Activated naive CD4-positive, alpha-beta T cell treated with anti-CD3 and anti-CD28 coated beads for 36 hours (primary cell): ENCODE measurements around the gene BET1L. TPM values are rescaled to one million over a fixed set of nuclear protein-coding genes. Genes with fewer than 3 reads are reported as not detected.
"Not testable (repeated sequence)": the region's sequence is repeated elsewhere in the genome, so short reads cannot be mapped to it uniquely, and the experiment has no call there.

Experiments used
- CTCF ChIA-PET: fragments of 350-600 bp; sonication (Branson Sonifier 250); formaldehyde crosslinking; loops from one replicate; lab custom pipeline; 2021; ENCODE audit warnings: antibody characterized with exemption; lab: Charles Lee
- DNase-seq: peaks from one replicate; pipeline ENCODE4 v3.0.0-alpha.2; 2020
- H3K27ac Mint-ChIP-seq: one replicate; pipeline ENCODE4 v1.8.0; 2021; ENCODE audit warnings: mild to moderate bottlenecking, mixed read lengths
- H3K27me3 Mint-ChIP-seq: one replicate; pipeline ENCODE4 v1.8.0; 2021; ENCODE audit warnings: low read depth, mixed read lengths
- H3K36me3 Mint-ChIP-seq: one replicate; pipeline ENCODE4 v1.8.0; 2021; ENCODE audit warnings: low read depth, mixed read lengths
- H3K4me1 Mint-ChIP-seq: one replicate; pipeline ENCODE4 v1.8.0; 2021; ENCODE audit warnings: low read depth, mixed read lengths
- H3K4me3 Mint-ChIP-seq: one replicate; pipeline ENCODE4 v1.8.0; 2021; ENCODE audit warnings: mild to moderate bottlenecking, moderate library complexity, mixed read lengths
- H3K9me3 Mint-ChIP-seq: one replicate; pipeline ENCODE4 v1.8.0; 2021; ENCODE audit warnings: mixed read lengths
- intact Hi-C: fragments of 100-400 bp; cut with micrococcal nuclease; formaldehyde crosslinking; loops from one replicate; pipeline ENCODE4 v1.15.1; 2023
- total RNA-seq, 2 experiments: library from RNA; stranded (reverse); gene quantifications; one replicate each; pipeline ENCODE4 v1.2.3, GENCODE V29; 2021

The BET1L gene
- total RNA-seq, 2 experiments from 2014 or later = 50.4 to 51.6 TPM

DNA sequence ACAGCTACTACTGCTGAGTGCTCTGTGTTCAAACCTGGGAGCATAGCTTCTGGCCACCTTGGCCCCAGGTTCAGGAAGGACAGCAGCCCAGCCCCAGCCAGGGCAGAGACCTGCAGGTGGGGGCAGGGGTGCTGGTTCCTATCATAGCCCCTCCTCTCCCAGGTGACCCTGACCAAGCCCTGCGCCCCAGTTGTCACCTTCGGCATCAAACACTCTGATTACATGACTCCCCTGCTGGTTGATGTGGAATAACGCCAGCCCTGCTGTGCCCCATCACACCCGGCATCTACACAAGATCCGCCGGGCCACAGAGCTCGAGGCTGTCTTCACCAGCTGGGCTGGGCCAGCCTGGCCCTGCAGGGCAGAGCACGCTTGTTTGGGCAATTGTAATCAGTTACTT is 7.4 kb downstream of the BET1L start:
- DNase-seq = peak; percentile 5
- Mint-ChIP-seq H3K27ac (no peak overlapping the region), H3K9me3 (no peaks in the 10 kb centered on the region), H3K27me3 (no peaks in the 10 kb centered on the region), H3K4me1 (peaks cover 41% of the 10 kb centered on the region), H3K4me3 (no peak overlapping the region), H3K36me3 (peaks cover 14% of the 10 kb centered on the region)
- CTCF ChIA-PET = no interaction called here
- intact Hi-C loops = loop anchor here (10.0 kb wide), 1 partner anchor 525 kb away; no protein-coding TSS in a partner anchor

DNA sequence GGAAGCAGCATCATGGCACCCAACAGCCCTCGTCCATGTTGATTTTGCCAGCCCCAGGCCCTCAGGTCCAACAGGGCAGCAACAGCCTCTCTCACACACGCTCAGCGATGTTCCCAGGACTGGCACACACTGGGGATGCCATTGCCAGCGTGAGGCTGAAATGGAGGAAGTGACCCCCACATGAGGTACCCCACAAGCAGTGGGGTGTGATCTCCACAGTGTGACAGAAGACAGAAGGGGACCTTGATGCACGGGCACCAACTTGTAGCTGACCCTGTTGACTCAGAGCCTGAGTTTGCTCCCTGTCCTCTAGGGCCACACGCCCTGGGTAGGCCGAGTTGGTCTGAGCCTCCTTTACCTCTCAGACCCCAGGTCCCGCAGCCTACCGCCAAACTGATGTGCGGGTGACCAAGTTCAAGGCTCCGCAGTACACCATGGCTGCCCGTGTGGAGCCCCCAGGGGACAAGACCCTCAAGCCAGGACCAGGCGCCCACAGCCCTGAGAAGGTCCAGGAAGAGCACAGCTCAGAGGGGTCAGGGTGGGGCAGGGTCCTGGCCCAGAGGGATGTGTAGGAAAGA is 8.1 kb downstream of the BET1L start:
- DNase-seq = no peak
- H3K27me3 Mint-ChIP-seq = no peaks in the 10 kb centered on the region
- intact Hi-C loops = no loop called here
- no peak overlapping the region for H3K27ac Mint-ChIP-seq
- H3K36me3 Mint-ChIP-seq = peaks cover 9% of the 10 kb centered on the region
- CTCF ChIA-PET = no interaction called here
- no peaks in the 10 kb centered on the region for H3K9me3 Mint-ChIP-seq
- H3K4me3 Mint-ChIP-seq = no peak overlapping the region
- peaks cover 35% of the 10 kb centered on the region for H3K4me1 Mint-ChIP-seq

DNA sequence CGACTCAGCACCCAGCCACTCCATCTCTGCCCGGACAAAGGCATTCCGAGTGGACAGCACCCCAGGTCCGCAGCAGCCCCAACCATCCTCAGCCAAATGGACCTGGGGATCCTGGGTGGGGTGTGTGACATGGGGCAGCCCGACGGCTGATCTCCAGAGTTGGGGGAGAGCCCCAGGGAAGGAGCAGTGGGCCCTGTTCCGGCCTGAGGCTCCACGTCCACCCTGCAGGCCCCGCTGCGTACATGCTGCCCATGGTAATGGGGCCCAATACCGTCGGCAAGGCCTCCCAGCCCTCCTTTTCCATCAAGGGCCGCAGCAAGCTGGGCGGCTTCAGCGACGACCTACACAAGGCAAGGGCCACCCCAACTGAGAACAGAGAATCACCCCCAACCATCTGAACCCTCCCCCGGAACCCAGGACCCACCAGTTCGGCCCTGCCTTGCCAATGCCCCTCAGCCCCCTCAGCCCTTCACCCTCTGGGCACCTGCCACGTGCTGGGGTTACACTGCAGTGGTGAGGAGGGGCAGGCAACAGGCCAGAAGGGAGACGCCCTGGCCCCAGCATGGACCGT is 8.9 kb downstream of the BET1L start:
- Mint-ChIP-seq H3K27me3 (no peaks in the 10 kb centered on the region), H3K36me3 (peaks cover 6% of the 10 kb centered on the region), H3K27ac (no peak overlapping the region), H3K4me3 (no peak overlapping the region), H3K9me3 (no peaks in the 10 kb centered on the region), H3K4me1 (peaks cover 28% of the 10 kb centered on the region)
- no peak for DNase-seq
- intact Hi-C loops = no loop called here
- CTCF ChIA-PET = no interaction called here

DNA sequence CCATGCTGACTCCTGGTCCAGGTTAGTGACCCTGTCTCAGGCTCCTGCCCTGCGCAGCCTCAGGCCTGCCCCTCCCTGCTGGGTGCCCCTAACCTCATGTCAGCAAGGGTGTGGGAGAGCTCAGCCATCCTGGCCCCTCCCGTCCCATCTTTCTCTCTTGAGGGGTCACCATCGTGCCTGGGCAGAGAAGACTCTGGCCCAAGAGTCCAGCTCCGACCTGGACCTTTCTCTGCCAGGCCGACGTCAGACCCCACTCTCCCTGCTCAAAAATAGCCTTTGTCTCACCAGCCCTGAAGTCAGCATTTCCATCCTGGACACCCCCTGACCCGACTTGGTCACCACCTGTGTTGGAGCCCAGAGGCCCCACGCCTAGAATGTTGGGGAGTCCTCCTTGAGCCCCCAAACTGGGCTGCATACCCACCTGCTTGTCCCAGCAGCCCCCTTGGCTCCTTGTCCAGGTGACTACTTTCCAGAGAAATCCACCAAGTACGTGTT is 9.4 kb downstream of the BET1L start:
- H3K27ac Mint-ChIP-seq = no peak overlapping the region
- CTCF ChIA-PET = no interaction called here
- H3K4me3 Mint-ChIP-seq = no peak overlapping the region
- H3K27me3 Mint-ChIP-seq = no peaks in the 10 kb centered on the region
- intact Hi-C loops = no loop called here
- H3K9me3 Mint-ChIP-seq = no peaks in the 10 kb centered on the region
- peak; percentile 3 for DNase-seq
- H3K36me3 Mint-ChIP-seq = peaks cover 6% of the 10 kb centered on the region
- H3K4me1 Mint-ChIP-seq = peaks cover 22% of the 10 kb centered on the region

DNA sequence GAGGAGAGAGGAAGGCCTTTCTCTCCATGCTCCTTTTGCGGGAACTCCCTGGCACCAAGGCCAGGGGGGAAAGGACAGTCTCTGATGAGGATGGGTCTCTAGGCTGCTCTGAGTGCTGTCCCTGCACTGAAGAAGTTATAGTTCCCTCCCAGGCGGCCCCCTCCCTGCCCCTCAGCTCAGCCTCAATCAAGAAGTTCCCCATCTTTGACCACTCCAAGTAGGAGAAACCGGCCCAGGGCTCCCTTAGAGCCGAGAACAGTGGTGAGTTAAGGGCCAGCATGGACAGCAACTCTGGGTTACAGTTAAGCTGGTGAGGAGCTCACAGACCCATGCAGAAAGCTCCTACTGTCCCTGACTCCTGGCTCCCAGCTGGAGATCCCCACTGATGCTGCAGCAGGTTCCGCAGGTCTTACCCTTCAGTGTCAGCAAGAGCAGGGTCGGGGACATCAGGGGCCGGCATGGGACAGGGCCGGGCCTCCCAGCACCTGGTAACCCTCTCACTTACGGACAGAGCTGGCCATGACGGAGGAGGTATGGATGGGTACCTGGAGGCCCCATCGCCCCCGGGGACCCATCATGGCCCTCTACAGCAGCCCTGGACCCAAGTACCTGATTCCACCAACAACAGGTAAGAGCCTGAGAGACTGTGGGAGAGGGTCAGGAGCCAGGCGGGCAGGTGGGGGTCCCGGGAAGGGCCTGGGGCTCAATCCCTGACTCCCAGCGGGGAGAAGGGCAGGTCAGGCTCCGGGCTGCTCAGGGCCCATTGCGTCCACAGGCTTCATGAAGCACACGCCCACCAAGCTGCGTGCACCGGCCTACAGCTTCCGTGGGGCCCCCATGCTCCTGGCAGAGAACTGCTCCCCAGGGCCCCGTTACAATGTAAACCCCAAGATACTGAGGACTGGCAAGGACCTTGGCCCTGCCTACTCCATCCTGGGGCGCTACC is 10.1 kb downstream of the BET1L start:
- intact Hi-C loops = no loop called here
- Mint-ChIP-seq H3K4me3 (no peak overlapping the region), H3K27me3 (no peaks in the 10 kb centered on the region), H3K36me3 (peaks cover 6% of the 10 kb centered on the region), H3K4me1 (peaks cover 18% of the 10 kb centered on the region), H3K27ac (no peak overlapping the region), H3K9me3 (no peaks in the 10 kb centered on the region)
- DNase-seq = no peak
- CTCF ChIA-PET = interaction anchor here (0.8 kb wide), 1 partner anchor 56 kb away, joined by 4 read pairs; no protein-coding TSS in a partner anchor

DNA sequence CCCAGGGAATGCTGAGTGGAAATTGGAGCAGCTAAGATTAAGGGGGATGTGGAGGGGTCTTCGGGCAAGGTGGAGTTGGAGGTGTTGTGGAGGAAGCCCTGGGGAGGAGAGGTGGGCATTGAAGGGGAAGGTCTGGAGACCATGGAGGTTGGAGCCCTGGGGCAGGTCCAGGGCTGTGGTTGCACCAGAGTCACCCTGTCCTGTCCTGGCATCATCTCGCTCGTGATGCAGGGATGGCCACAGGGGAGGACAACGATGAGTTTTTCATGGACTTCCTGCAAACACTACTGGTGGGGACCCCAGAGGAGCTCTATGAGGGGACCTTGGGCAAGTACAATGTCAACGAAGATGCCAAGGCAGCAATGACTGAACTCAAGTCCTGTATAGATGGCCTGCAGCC is 13.7 kb downstream of the BET1L start:
- H3K4me1 Mint-ChIP-seq, H3K4me3 Mint-ChIP-seq, H3K27me3 Mint-ChIP-seq, DNase-seq, H3K27ac Mint-ChIP-seq, CTCF ChIA-PET, H3K9me3 Mint-ChIP-seq, intact Hi-C loops, H3K36me3 Mint-ChIP-seq: not testable (repeated sequence)

DNA sequence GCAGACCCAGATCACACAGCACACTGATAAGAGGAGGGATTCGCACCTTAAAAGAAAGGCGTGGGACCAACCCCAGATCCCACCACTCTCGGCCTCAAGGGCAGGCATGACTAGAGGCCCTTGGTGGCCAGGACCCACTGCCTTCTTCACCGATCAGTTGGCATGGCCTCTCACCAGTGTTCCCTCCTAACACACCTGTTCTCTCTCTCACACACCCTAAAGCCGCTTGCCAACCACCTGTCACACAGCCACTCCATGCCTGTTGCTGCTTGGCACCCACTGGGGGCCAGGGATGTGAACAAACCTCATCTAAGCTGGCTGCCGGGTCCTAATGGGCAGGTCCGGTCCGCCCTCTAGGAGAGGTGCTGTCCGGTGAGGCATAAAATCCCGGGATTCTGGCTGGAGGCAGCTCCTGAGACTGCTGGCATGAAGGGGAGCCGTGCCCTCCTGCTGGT is 14.5 kb downstream of the BET1L start, which contains the start of gene SCGB1C1:
TSS of gene SCGB1C1 (plus strand) at position 405 of the 455 bp plus-strand sequence. CDS start at position 427, 22 bp downstream.
- H3K27me3 Mint-ChIP-seq, H3K36me3 Mint-ChIP-seq, H3K4me3 Mint-ChIP-seq, H3K27ac Mint-ChIP-seq, H3K9me3 Mint-ChIP-seq, intact Hi-C loops, H3K4me1 Mint-ChIP-seq, DNase-seq: not testable (repeated sequence)
- CTCF ChIA-PET = interaction anchor here (1.7 kb wide), 1 partner anchor 13 kb away, joined by 3 read pairs; no protein-coding TSS in a partner anchor

DNA sequence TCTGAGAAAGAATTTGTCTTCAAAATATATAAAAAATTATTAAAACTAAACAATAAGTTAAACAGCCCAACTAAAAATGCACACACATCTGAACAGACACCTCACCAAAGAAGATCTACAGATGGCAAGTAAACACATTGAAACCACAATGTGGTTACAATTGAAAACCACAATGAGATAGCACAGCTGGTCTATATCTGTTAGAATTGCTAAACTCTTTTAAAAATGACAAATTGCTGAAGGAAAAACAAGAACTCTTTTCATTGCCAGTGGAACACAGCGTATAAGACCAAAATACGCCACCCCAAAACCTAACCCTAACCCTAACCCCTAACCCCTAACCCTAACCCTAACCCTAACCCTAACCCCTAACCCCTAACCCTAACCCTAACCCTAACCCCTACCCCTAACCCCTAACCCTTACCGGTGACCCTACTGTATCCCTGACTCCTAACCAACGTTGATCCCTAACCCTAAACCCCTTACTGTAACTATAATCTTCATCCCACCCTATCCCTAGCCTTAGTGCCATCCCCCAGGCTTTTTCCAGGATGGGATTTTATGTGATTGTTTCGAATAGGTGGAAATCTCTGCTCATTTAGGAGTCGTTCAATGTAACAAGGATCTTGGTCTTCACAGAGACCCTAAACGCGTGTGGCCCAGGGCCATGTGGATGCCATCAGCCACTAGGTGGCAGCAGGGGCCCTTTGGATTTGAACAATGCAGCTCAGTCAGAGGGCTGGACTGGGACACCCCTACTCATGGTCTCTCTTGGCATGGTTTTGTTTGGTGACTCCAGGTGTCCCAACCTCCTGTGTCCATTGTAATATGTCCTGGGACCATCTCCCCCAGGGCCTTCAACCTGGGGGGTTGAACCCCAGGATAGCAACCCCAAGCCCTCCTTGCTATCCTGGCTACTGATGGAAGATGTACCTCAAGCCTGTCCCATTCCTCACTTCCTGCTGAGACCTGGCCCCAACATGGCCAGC is 15.4 kb downstream of the BET1L start:
- peak; percentile 56 for DNase-seq
- H3K27me3 Mint-ChIP-seq, H3K4me1 Mint-ChIP-seq, intact Hi-C loops, H3K36me3 Mint-ChIP-seq, H3K9me3 Mint-ChIP-seq, H3K4me3 Mint-ChIP-seq, H3K27ac Mint-ChIP-seq: not testable (repeated sequence)
- CTCF ChIA-PET = interaction anchor here (1.2 to 1.7 kb wide), 2 partner anchors 13 to 168 kb away, joined by 3 read pairs; no protein-coding TSS in a partner anchor

DNA sequence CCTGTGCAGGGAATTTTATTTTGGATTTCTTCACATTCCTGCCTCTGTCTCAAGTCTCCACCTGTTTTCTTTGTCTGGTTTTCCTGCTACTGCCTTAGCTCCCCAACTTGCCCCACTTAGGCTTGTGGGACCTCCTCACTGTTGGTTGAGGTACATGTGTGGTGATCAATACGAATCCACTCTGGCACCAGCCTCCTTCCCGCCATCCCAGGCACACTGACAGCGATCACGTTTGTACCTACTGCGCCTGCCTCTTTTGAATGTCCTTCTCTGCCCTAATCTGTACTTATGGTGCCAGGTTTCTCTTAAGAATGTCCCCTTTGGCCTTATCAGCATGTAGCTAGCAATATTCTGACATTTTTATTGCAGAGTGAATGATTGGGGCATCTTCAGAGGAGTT is 16.7 kb downstream of the BET1L start:
- intact Hi-C loops, H3K36me3 Mint-ChIP-seq, H3K27me3 Mint-ChIP-seq, DNase-seq, H3K4me3 Mint-ChIP-seq, CTCF ChIA-PET, H3K4me1 Mint-ChIP-seq, H3K9me3 Mint-ChIP-seq, H3K27ac Mint-ChIP-seq: not testable (repeated sequence)

DNA sequence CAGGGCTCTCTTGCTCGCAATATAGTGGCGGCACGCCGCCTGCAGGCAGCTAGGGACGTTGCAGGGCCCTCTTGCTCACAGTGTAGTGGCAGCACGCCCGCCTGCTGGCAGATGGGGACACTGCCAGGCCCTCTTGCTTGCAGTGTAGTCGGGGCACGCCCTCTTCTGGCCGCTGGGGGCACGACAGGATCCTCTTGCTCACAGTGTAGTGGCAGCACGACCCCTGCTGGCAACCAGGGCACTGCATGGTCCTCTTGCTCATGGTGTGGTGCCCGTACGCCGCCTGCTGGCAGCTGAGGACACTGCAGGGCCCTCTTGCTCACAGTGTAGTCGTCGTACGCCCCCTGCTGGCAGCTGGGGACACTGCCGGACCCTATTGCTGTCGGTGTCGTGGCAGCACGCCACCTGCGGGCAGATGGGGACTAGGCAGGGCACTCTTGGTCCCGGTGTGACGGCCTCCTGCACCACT is 17.3 kb downstream of the BET1L start:
- H3K27me3 Mint-ChIP-seq, H3K27ac Mint-ChIP-seq, H3K4me3 Mint-ChIP-seq, intact Hi-C loops, CTCF ChIA-PET, H3K4me1 Mint-ChIP-seq, H3K36me3 Mint-ChIP-seq, H3K9me3 Mint-ChIP-seq: not testable (repeated sequence)
- peak; percentile 67 for DNase-seq

DNA sequence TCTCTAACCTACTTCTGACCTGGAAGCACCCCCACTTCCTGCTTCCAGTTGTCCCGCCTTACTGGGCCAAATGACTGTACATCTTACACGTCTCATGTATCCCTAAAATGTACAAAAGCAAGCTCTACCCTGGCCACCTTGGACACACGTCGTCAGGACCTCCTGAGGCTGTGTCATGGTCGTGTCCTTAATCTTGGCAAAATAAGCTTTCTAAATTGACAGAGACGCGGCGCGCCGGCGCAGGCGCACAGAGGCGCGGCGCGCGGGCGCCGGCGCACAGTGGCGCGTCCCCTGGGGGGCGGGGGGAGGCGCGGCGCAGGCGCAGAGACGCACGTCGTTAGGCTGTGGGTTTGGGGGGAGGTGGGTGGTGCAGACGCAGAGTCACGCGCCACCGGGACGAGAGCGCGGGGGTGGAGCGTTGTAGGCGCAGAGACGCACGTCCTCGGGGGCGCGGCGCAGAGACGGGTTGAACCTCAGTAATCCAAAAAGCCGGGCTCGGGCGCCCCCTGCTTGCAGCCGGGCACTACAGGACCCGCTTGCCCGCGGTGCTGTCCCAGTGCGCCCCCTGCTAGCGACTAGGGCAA is 17.9 kb downstream of the BET1L start:
- H3K4me1 Mint-ChIP-seq, intact Hi-C loops, H3K4me3 Mint-ChIP-seq, H3K27me3 Mint-ChIP-seq, H3K27ac Mint-ChIP-seq, H3K36me3 Mint-ChIP-seq, CTCF ChIA-PET, H3K9me3 Mint-ChIP-seq: not testable (repeated sequence)
- DNase-seq = peak; percentile 4
